GM04503 (cell line): ENCODE results near the gene BCAR3.
"Not testable (repeated sequence)": the region's sequence is repeated elsewhere in the genome, so short reads cannot be mapped to it uniquely, and the experiment has no call there.

ENCODE experiments used
- DNase-seq: peaks from one replicate; pipeline ENCODE4 v3.0.0-alpha.2; 2012; ENCODE audit warnings: low read depth

Gene BCAR3

DNA sequence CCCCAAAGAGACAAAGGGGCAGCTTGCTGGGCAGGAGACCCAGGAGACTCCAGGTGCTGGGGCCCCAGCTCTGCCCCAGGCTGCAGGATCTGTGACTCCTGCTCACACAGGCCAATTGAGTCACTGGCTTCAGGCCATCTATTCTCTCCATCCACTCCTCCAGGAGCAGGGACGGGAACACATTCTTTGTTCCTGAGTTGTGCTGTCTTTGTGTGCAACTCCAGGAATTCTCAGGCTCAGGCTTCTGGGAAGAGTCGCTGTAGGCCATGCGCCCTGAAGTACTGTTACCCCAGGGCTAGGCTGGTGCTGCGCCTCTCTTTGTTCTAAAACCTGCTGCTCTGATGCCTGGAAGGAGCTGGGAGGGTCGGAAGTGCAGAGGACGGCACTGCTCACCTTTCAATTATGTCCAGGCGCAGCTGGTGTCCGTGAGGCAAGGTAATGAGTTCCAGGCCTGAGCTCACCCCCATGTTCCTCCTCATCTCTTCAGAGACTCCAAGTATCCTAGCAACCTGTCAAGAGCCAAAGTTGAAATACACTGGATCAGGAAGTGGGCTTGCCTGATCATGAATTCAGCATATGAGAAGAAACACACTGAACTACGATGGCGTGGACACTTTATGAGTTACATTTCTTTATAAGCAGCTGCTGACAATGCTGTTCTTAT, 105.9 kb downstream of the BCAR3 start:
- no peak for DNase-seq

DNA sequence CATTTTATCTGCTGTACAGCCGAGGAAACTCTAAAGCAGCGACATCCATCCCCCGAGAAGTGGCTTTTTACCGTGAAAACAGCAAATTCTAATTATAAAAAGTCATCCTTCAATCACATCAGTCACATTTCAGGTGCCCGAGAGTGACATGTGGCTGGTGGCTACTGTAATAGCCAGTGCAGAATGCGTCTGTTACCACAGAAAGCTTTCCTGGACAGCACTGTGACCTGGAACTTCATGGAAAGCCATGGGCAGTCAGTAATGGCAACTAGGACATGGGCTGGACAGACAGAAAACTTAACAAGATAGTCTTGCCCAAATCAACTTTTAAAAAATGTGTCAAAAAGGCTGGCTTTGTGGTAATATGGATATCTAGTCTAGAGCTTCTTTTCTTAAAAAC, 106.6 kb downstream of the BCAR3 start:
- no peak for DNase-seq

DNA sequence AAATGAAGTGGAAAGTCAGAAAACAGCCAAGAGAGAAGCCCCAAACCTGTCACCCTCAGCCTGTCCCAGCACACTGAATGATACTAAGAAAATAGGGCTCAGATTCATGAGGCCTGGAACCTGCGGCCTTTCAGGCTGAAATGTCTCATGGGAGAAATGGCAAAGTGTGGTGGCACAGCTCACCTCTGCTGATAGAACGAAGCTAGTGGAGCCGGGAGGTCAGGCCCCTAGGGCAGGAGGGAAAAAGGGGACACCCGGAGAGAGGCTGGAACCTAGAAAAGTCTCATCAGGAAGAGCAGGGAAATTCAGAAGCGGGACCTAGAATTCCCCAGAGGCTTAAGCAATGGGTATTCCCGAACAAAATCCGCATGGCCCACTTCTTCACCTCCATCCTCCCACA, 107.1 kb downstream of the BCAR3 start:
- no peak for DNase-seq

DNA sequence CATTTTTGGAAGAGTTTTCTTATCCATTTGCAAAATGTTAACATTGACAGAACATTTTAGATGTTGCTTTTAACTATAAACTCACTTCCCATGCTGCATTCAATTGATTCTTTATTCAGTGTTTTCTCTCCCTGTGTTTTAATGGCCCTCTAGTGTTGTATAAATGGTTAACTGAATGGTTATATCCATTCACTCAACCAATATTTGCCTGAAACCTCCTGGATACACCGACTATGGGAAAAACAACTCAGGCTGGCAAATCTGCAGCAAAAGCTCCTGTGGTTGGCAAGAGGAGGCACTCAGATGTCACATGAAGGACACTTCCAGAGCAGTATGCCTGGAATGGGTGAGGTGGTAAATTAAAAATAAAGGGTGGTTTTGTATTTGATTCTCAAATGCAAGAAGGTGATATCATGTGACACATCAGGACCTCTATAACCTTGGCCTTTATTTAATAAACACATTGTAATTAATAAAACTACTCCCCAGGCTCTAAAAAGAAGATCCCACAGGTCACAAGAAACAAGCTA, 107.6 kb downstream of the BCAR3 start:
- DNase-seq: no peak

DNA sequence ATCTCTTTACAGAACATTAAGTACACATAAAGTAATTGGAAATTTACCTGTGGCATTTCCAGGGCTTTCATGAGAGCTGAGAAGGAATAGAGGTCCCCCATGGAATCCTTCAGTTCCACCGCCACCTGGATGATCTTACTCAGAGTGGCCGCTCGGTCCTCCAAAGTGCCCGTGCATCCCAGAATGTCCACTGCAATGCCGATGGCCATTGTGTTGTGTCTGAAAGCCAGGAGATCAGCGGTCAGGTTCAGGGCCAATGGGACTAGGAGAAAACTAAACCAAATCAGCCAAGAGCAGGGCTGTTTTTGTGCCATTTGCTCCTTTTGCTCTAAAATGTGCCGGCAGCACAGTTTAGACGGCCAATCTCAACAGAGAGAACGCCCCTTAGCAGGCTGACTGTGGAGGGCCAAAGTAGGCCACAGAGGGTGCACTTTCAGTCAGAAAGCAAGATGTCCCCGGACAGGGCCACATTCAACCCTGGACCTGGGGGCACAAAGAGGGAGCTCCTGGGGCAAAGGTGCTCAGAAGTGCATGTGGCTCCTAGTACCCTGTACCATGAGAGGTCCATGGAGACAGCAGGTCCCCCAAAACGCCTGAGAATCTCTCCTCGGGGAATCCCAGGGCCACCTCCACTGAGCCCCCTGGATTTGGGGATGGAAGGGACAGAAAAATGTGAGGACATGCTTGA, 109.9 kb downstream of the BCAR3 start:
- no peak for DNase-seq

DNA sequence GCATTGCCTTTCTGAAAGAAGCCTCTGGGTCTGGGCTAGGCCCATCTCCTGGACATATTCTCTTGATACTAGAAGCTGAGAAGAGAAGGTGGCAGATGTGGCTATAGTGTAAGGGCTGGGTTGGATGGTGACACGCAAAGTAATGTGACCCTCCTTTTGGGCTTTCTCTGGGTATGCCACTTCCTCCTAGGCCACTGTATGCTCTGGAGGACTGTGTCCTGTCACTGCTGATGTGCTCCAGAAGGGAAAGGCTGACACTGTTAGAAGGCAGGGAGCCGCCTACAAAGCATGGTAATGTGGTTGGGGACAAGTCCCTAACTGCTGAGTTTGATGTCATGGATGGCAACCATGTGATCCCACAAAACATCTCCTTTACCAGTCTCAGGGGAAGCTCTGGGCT, 112.1 kb downstream of the BCAR3 start:
- no peak for DNase-seq

DNA sequence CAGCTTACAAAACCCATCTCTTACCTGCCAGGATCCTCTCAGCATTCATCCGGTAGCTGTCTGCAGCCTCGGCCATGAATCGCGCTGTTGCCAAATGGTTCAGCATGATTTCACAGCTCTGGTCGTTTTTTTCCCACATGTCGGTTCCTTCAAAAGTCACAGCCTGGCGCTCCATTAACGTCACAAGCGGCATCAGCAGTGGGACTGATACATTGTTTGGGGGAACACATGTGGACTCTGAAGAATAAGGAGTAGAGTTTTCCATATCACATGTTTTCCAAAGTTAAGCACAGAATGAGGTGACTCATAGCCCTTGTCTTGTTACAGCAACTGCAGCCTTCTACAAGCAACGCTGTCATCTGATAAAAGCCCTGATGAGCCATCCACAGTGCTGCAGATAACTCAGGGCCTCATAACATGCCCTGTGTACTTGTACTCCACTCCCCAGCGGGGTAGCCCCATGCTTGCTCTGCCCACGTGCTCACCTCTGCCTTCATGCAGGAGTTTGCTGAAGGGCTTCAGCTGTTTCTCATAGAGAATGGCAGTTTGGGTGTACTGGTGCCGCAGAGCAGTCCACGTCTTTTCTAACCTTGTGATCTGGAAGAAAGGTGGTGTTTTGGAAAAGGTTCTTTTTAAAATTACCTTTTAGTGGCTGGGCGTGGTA, 114.2 kb downstream of the BCAR3 start:
- DNase-seq: peak; percentile 78

DNA sequence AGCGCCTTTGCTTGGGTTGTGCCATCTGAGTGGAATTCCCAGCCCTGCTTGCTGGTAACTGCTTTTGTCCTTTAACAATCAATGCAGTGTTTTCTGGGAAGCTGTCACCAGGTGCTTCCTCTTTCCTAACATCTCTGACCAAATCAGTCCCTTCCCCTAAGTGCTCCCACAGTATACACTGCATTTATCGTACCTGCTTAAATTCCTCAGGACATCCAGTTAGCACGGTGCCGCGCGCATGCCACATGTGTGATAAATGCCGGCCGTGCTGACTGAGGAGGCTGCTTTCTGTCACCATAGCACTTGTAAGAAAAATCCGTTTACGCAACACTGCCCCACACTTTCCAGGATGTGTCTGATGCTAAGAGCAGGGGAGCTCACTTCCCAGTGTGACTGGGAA, 115.4 kb downstream of the BCAR3 start:
- DNase-seq: no peak

DNA sequence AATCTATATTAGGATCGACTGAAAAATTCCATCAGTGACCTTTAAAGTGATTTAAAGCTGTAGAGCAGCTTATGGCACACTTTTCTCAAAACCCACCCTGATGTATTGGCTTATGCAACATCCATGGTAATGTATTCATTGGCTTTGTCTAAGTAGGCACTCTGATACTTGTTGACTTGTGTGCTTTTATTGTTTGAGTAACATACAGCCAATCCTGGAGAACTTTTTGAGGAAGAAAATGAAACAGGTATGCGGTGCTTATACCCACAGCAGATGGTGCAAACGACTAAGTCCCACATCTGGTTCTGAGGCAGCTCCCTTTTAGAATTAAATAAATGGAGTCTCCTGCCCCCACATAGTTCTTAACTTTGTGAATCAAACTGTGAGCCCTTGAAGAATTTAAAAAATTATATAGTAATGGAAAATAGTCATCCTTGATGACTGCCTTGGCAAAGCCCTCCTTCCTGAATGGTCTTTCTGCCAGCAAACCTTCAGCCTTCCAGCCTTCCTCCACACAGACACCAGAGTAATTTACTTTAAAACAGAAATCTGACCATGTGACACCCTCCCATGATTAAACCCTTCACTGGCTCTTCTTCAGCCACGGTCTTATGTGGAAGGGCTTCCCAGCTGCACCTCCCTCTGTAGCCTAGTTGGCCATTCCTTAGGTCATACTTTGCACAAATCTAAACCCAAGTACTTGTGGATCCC, 116.0 kb downstream of the BCAR3 start:
- peak; percentile 38 for DNase-seq

DNA sequence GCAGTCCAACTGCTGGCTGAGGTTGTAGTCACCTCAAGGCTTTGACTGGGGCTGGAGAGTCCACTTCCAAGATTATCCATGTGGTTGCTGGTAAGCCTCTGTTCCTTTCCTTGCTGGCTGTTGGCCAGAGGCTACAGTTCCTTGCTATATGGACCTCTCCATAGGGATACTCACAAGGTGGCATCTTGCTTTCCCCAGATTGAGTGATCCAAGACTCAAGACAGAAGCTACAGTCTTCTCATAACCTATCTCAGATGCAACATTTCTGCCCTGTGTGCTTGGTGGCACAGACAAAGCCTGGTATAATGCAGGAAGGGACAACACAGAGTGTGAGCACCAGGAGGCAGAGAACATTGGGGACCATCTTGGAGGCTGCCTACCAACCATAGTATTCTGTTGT, 121.9 kb downstream of the BCAR3 start:
- DNase-seq: no peak

DNA sequence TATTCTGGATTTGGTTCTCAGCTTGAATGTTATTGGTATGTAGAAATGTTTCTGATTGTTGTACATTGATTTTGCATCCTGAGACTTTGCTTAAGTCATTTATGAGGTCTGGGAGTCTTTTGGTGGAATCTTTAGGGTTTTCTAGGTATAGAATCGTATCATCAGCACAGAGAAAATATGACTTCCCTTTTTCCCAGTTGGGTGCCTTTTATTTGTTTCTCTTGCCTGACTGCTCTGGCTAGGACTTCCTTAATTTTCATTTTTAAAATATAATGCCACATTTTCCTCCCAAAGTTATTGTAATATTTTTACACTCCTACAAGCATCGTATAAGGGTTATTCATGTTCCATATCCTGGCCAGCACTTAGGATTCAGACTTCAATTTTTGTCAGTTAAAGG, 122.6 kb downstream of the BCAR3 start:
- no peak for DNase-seq

DNA sequence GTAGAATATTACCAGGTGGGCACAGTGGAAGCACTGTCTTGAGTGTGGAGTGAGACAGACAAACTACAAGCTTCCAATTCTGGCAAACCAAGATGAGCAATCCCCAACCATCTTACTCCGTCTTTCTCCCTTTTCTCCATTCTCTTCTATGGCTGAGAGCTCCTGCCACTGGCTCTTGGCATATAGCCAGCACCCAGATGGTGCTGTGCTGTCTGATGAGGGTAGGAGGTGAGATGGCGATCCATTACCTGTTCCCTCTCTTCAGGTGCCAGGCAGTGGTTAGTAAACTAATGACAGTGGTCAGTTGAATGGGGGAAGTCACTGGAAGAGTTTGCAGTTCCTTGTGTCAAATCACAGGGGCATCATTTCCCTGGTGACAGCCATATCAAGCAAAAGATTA, 125.3 kb downstream of the BCAR3 start:
- no peak for DNase-seq

DNA sequence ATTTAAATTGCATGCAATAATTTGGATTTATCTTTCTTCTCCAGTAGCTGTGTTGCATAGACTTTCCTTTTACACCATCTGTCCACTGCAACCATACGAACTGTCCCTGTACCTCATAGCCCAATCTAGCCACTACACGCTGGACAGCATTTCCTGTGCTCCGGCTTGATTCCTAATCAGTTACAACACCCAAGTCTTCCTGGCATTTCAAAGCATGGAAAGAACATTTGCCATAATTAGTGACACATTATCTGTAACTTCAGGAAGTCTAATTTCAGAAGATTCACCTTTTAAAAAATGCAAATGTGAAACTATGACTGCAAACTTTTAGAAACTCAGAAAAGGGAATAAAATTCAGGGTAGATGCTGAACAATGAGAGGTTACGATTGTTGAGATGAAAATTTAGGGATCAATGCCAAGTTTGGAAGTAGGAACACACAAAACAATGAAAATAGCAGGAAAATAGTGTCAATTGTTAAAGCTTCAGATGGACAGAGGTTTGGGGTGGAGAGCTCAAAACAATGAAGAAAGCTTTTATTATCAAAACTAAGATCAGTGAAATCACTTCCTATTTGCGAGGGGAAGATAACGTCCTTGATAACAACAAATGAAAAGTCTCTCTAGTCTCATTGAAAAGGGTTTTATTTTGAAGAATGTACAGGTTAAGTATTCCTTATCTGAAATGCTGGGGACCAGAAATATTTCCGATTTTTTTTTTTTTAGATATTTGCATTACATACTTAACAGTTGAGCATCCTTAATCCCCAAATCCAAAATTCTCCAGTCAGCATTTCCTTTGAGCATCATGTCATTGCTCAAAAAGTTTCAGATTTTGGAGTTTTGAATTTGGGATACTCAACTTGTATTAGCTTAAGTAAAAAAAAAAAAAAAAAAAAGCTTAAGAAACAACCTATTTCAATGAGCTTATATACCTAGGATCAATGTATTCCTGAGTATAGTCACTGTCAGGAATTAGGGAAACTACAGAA, 126.5 kb downstream of the BCAR3 start:
- DNase-seq: no peak

DNA sequence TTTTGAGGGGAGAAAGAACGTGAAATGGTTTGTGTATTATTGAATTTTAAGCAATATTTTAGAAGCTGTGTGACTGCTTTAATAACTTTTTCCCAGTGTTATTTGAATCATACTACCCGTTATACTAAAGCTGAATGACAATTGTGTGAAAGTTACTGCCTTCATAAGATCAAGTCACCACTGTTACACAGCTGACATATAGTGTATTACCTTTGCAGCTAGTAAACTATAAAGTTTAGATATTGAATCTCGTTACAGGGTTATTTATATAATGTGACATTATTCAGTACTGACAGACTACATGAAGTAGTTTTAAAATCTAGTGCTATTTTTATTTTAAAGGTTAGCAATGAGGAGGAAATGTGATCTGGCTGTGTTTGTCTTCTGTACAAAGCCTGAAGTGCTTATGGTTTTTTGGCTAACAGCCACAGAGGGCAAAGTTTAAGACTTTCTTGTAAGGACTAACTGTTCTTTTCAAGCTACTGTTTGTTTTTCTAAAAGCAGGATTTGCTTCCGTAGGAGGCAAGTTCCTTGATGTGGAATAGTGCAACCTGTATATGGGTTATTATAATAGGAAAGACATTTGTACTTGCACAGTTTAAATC, 127.6 kb downstream of the BCAR3 start:
- DNase-seq: not testable (repeated sequence)

DNA sequence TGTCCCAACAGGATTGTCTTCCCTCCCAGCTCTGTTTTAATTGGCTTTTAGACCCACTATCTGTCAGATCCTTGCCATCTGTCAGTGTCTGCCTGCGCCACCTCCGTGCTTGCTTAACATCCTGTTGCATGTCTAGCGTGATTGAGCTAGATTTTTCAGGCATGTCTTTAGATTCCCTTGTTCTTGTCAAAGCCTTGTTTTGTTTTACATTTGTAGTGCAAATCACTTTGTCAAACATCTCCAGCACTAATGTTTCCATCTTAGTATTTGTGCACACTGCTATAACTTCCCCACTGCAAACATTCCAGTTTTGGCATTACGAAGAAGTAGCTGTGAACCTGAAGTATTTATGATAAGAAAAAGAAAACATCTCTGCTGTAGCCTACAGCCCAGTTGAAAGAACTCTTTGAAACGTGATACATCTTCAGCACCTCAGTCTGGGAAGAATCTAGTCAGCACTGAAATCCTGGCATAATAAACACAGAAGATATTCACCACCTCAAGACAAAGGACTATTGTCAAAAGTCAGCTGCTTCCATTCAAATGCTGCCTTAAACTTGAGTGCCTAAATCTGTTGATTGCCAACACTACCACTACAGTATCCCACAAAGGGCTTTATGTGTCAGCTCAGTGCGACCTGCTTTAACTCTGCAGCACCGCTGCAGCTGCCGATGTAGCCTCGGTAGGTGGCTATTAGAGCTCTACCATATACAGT, 128.7 kb downstream of the BCAR3 start:
- DNase-seq: peak; percentile 49

DNA sequence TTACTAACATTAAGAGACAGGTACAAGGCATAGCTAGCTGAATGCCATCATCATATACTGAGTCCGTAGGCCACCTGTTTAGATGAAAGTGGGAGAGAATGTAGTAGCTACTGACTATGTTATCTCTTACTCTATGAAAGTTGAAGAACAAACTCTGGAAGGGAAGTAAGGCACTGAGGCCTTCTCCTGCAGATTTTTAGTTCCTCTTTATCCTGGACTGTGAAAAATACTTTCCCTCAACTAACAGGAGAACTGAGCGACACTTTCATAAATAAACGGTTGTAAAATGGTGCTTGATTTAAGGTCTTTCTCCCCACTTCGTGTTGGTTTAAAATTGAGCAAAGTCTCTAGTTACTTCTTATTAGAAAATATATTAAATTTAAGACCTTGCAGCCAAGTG, 131.8 kb downstream of the BCAR3 start:
- DNase-seq: no peak

DNA sequence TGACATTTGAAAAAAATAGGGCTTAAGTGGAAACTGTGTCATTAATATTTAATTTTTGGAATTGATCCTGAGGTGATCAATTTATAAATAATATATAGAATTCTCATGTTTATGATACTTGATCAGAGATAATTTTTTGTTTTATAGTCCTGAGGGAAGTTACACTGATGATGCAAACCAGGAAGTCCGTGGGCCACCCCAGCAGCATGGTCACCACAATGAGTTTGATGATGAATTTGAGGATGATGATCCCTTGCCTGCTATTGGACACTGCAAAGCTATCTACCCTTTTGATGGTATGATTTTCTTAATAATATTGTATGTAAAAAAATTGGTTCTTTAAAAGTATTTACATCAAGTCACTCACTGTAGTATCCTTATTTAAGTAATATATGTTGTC, 132.5 kb downstream of the BCAR3 start:
- DNase-seq: no peak

DNA sequence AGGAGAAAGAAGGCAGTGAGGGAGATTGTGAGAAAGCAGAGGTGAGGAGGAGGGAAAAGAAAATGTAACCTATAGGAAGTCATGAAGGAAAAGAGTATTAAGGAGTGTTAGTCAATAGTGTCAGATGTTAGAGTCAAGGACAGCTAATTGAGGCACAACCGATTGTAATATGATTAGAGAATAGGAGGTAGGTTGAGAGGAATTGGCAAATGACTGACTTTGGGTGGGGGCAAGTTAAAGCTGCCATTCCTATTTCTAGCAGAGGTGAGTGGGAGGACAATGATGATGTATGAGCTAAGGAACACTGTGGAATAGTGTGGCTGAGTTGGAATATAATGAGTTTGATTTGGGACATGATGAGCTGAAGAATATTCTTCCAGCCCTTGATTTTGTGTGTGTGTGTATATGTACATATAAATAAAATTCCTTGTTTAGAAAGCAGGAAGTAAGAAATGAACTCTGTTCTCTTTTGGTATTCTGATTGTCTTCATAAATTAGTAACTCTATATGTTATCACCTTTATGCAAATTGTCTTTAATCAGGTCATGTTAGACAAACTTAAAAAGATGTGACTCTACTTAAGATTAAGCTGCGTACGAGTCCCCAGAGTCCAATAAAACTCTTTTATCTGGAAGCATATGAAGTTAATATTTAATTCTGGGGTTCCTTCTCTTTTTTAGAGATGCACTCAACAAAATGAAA, 135.3 kb downstream of the BCAR3 start:
- DNase-seq: no peak

DNA sequence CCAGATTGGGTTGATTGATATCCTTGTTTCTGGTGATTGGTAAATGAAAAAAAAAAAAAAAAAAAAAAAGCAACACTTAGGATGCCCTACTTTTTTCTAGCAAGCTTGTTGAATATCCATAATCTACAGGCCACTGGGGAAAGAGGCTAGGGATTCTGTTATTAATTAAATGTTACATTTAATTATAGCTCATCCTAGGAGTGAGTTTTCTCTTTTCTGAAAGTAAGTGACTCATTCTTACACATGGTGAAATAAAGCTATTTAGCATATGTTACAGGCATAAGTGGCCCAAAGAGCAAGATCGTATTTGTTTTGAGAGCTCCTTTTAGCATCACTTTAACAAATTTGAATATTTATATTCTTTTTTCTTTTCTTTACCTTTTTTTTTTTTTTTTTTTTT, 139.2 kb downstream of the BCAR3 start:
- no peak for DNase-seq

DNA sequence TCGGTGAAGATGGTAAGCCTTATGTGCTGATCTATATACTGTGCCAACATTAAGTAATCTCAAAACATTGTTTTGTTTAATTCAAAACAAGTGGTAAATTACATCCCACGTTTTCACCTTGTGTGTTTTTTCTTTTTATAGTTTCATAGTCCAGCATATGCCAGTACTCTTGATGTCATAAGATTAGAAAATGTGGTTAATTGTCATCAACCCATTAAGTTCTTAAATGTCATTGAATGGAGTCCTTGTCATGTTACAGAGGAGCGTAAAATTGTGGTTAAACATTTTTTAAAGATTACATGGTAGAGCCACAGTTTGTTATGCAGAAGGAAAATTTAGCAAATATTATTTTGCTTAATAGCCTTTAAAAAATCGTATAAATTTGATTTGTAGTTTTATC, 140.6 kb downstream of the BCAR3 start:
- no peak for DNase-seq
